Calu3 (cell line): ENCODE data around the gene SLC35F4. TPM values are rescaled to one million over a fixed set of nuclear protein-coding genes. Genes with fewer than 3 reads are reported as not detected.

Experiments used
- BruUV-seq: library from RNA; stranded (reverse); fragments of 400-500 nt; replicated peaks from 2 replicates; lab custom pipeline; 2021; lab: Mats Ljungman, UMichigan
- CTCF ChIA-PET: fragments of 300-600 bp; sonication (Branson Sonifier 250); formaldehyde crosslinking; loops from one replicate; lab custom pipeline; 2022; ENCODE audit warnings: antibody characterized with exemption; lab: Charles Lee
- DNase-seq: peaks from one replicate; pipeline ENCODE4 v3.0.0; 2022
- H3K27ac Mint-ChIP-seq: one replicate; pipeline ENCODE4 v1.8.0; 2022; ENCODE audit warnings: mixed read lengths; ENCODE audit not compliant: unreplicated experiment
- H3K27me3 Mint-ChIP-seq: one replicate; pipeline ENCODE4 v1.8.0; 2022; ENCODE audit warnings: mixed read lengths; ENCODE audit not compliant: unreplicated experiment
- H3K36me3 Mint-ChIP-seq: one replicate; pipeline ENCODE4 v1.8.0; 2022; ENCODE audit warnings: mild to moderate bottlenecking, moderate library complexity, mixed read lengths; ENCODE audit not compliant: insufficient read depth, unreplicated experiment
- H3K4me1 Mint-ChIP-seq: one replicate; pipeline ENCODE4 v1.8.0; 2022; ENCODE audit warnings: mild to moderate bottlenecking, low read depth, mixed read lengths; ENCODE audit not compliant: unreplicated experiment
- H3K4me3 Mint-ChIP-seq: one replicate; pipeline ENCODE4 v1.8.0; 2022; ENCODE audit warnings: mild to moderate bottlenecking, low read depth, moderate library complexity, mixed read lengths; ENCODE audit not compliant: unreplicated experiment
- H3K9me3 Mint-ChIP-seq: one replicate; pipeline ENCODE4 v1.8.0; 2022; ENCODE audit warnings: low read depth, mixed read lengths; ENCODE audit not compliant: unreplicated experiment
- CTCF ChIP-seq: fragments of 200-600 bp; IDR thresholded peaks from one replicate; pipeline ENCODE4 v1.8.0; 2022; ENCODE audit warnings: antibody characterized with exemption; ENCODE audit not compliant: unreplicated experiment
- intact Hi-C: fragments of 100-400 bp; cut with micrococcal nuclease; formaldehyde crosslinking; loops from one replicate; pipeline ENCODE4 v1.10.0; 2022; ENCODE audit not compliant: unreplicated experiment
- total RNA-seq: library from RNA; stranded (reverse); gene quantifications from 2 replicates; pipeline ENCODE4 v1.2.3, GENCODE V29; 2022

SLC35F4 gene
- total RNA-seq, 1 experiment from 2014 or later, result not detected

- CTCF ChIA-PET, result no interaction called here
- no peak overlapping the region for H3K4me3 Mint-ChIP-seq
- no peaks in the 10 kb centered on the region for H3K27me3 Mint-ChIP-seq
These were observed 287.1 kb downstream of the SLC35F4 start for GRCh38 chr14:57578801-57579200.

GRCh38 chr14:57576498-57576897, 289.4 kb downstream of the SLC35F4 start:
- CTCF ChIA-PET, result interaction anchor here (0.8 to 1.0 kb wide), 2 partner anchors 15 to 92 kb away, joined by 3 to 9 read pairs; no protein-coding TSS in a partner anchor

More at GRCh38 chr14:57578801-57579200, 287.1 kb downstream of the SLC35F4 start:
- Mint-ChIP-seq H3K4me1 (no peaks in the 10 kb centered on the region), H3K9me3 (no peaks in the 10 kb centered on the region), H3K36me3 (no peaks in the 10 kb centered on the region), H3K27ac (no peak overlapping the region)
- no peak for TF ChIP-seq CTCF
- no peak for DNase-seq
- BruUV-seq, result no TSS peak
- intact Hi-C loops, result no loop called here

GRCh38 chr14:57575482-57575881, 290.4 kb downstream of the SLC35F4 start:
- H3K4me3 Mint-ChIP-seq, result no peak overlapping the region
- H3K27me3 Mint-ChIP-seq, result no peaks in the 10 kb centered on the region
- CTCF ChIA-PET, result interaction anchor here (0.7 kb wide), 1 partner anchor 18 kb away, joined by 3 read pairs; no protein-coding TSS in a partner anchor
- H3K4me1 Mint-ChIP-seq, result no peaks in the 10 kb centered on the region
- H3K27ac Mint-ChIP-seq, result no peak overlapping the region
- no peaks in the 10 kb centered on the region for H3K9me3 Mint-ChIP-seq
- TF ChIP-seq CTCF, result no peak
- DNase-seq, result peak; percentile 3
- intact Hi-C loops, result loop anchor here (1.0 to 2.0 kb wide), 2 partner anchors 43 to 89 kb away; no protein-coding TSS in a partner anchor
- no TSS peak for BruUV-seq
- no peaks in the 10 kb centered on the region for H3K36me3 Mint-ChIP-seq

More at GRCh38 chr14:57576498-57576897, 289.4 kb downstream of the SLC35F4 start:
- no peaks in the 10 kb centered on the region for H3K4me1 Mint-ChIP-seq
- no peaks in the 10 kb centered on the region for H3K27me3 Mint-ChIP-seq
- H3K27ac Mint-ChIP-seq, result no peak overlapping the region
- TF ChIP-seq CTCF, result no peak
- H3K4me3 Mint-ChIP-seq, result no peak overlapping the region
- BruUV-seq, result no TSS peak
- DNase-seq, result no peak
- H3K36me3 Mint-ChIP-seq, result no peaks in the 10 kb centered on the region
- intact Hi-C loops, result no loop called here
- H3K9me3 Mint-ChIP-seq, result no peaks in the 10 kb centered on the region

GRCh38 chr14:57574617-57575288, 291.1 kb downstream of the SLC35F4 start:
- intact Hi-C loops, result loop anchor here (1.0 to 2.0 kb wide), 2 partner anchors 42 to 88 kb away; no protein-coding TSS in a partner anchor
- no peak for TF ChIP-seq CTCF
- H3K27me3 Mint-ChIP-seq, result no peaks in the 10 kb centered on the region
- H3K4me1 Mint-ChIP-seq, result no peaks in the 10 kb centered on the region
- H3K36me3 Mint-ChIP-seq, result no peaks in the 10 kb centered on the region
- peak; percentile 34 for DNase-seq
- H3K9me3 Mint-ChIP-seq, result no peaks in the 10 kb centered on the region
- H3K27ac Mint-ChIP-seq, result no peak overlapping the region
- CTCF ChIA-PET, result no interaction called here
- H3K4me3 Mint-ChIP-seq, result no peak overlapping the region
- no TSS peak for BruUV-seq
